Measurements from ENCODE around the gene EEFSEC. TPM values are rescaled to one million over a fixed set of nuclear protein-coding genes. Genes with fewer than 3 reads are reported as not detected.

EEFSEC gene
- total and polyA plus RNA-seq, 10 donors, result 8.5 to 19.2 (median 14.2) TPM

DNA sequence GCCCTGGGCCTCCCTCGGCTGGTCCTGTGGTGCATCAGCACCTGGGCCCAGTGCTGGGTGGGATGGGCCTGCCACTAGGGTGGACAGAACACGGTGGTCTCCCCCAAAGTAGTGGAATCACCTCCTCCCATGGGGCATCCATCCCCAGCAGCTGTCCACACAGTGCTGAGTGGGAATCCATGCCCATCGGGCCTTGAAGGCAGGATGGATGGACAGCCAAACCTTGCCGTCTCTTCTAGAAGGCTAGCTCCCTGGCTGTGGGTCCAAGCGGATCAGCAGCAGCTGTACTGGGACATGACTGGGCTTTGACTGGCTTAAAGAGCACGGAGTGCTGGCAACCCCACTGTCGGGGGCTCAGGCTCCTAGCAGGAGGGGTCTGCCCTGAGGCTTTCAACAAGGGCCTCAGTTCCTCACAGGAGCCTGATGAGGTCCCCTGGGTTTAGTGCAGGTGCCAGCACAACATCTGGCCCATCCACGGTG lies 189.5 kb downstream of the EEFSEC start:
- intact Hi-C loops (cut with DNase I; ENCODE audit: low total_unique reads), result no loop called here
- no peaks in the 10 kb centered on the region for H3K9me3 ChIP-seq
- H3K27me3 ChIP-seq (replicated peaks in 1 of 7), result no peaks in the 10 kb centered on the region
- H3K4me3 ChIP-seq, result no peak overlapping the region
- peaks cover 0 to 53% (median 15%) of the 10 kb centered on the region in 6 donors for H3K36me3 ChIP-seq
- no peak overlapping the region for H3K27ac ChIP-seq
- TF ChIP-seq POLR2AphosphoS5 (IDR thresholded peaks at IDR 0.05) (no peak), POLR2A (IDR thresholded peaks at IDR 0.05) (no peak)
- TF ChIP-seq, protein P1, sequence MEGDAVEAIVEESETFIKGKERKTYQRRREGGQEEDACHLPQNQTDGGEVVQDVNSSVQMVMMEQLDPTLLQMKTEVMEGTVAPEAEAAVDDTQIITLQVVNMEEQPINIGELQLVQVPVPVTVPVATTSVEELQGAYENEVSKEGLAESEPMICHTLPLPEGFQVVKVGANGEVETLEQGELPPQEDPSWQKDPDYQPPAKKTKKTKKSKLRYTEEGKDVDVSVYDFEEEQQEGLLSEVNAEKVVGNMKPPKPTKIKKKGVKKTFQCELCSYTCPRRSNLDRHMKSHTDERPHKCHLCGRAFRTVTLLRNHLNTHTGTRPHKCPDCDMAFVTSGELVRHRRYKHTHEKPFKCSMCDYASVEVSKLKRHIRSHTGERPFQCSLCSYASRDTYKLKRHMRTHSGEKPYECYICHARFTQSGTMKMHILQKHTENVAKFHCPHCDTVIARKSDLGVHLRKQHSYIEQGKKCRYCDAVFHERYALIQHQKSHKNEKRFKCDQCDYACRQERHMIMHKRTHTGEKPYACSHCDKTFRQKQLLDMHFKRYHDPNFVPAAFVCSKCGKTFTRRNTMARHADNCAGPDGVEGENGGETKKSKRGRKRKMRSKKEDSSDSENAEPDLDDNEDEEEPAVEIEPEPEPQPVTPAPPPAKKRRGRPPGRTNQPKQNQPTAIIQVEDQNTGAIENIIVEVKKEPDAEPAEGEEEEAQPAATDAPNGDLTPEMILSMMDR (IDR thresholded peaks at IDR 0.05 in 8 of 11, conservative IDR thresholded peaks at IDR 0.05 in 3 of 11), result no peak
- H3K4me1 ChIP-seq, result no peaks in the 10 kb centered on the region
- 93 to 95% (median 95%) methylated on average over 5 to 8 of the region's 8 CpGs for WGBS, 5 donors
- DNase-seq, result peak; percentile 57

DNA sequence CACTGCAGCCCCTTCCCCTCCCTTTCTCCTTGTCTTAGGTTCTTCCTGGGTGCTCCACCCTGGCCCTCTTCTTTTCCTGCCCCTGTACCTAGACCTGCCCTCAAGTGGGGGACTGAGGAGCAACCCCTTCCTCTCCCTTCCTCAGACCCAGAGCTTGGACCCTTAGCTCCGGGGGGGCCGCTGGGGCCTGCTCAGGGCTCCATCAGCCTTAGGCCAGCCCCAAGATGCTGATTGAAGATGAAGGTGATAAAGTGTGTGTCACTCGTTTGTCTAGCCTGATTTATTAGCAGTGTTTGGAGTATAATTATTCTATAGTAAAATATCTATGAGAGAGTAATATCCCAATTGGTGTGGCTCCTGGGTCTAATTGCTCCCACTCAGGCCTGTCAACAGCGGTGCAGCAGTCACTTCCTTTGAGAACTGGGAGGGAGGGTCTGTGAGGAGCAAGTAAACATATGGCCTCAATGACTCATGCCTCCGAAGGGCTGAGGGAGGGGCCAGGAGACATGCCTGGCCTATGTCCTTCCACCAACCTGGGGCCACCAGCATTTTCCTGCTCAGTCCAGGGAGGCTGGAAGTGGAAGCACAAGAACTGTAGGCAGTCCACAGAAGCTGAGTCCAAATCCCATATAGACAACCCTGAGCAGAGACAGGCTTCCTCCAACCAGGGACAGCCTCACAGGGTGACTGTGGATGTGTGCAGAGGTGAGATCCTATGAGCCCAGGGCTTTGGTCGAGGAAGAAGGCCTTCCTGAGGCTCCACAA lies 190.2 kb downstream of the EEFSEC start:
- Histone ChIP-seq H3K27me3 (replicated peaks in 1 of 7) (no peaks in the 10 kb centered on the region), H3K36me3 (peaks cover 0 to 45% (median 15%) of the 10 kb centered on the region in 6 donors), H3K4me3 (no peak overlapping the region), H3K4me1 (peaks cover 0 to 4% (median under 1%) of the 10 kb centered on the region in 6 donors), H3K9me3 (no peaks in the 10 kb centered on the region), H3K27ac (no peak overlapping the region)
- 76 to 82% (median 79%) methylated on average over 6 of the region's 6 CpGs for WGBS, 5 donors
- TF ChIP-seq POLR2A (IDR thresholded peaks at IDR 0.05) (no peak), POLR2AphosphoS5 (IDR thresholded peaks at IDR 0.05) (no peak)
- intact Hi-C loops (cut with DNase I; ENCODE audit: low total_unique reads), result no loop called here
- peak; percentile 29 for DNase-seq

DNA sequence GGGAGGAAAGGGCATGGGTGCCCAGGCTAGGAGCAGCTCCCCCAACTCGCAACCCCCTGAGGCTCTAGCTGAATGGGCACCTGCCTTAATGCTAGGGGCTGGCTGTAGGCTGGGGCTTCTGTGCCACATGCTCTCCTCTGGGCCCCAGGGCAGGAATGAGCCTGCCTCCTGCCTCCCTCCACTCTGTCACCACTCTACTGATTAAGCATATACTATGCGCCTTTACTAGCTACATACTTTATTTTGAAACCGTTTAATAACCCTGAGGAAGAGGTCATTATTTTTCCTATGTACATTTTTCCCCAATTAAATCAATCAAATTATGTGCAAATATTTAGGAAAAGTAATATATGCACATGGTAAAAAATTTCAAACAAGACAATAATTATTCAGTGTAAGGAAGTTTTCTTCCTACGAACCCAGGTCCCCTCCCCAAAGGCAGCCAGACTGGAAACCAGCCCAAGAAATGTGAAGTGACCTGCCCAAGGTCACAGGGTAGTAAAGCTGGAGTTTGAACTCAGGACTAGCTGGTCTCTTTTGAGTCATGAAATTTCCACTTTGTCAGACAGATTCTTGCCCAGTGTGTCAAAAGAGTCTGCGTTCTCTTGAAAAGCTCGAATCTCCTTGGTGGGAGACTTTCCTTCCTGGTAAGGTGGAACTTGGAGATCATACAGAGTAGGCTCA lies 190.9 kb downstream of the EEFSEC start:
- peaks cover 0 to 11% (median 8%) of the 10 kb centered on the region in 6 donors for H3K4me1 ChIP-seq
- WGBS, 5 donors, result 92 to 98% (median 96%) methylated on average over 5 to 6 of the region's 6 CpGs
- intact Hi-C loops (cut with DNase I; ENCODE audit: low total_unique reads), result no loop called here
- TF ChIP-seq POLR2AphosphoS5 (IDR thresholded peaks at IDR 0.05), result no peak
- TF ChIP-seq, protein P1 (IDR thresholded peaks at IDR 0.05 in 8 of 11, conservative IDR thresholded peaks at IDR 0.05 in 3 of 11), result no peak
- TF ChIP-seq POLR2A (IDR thresholded peaks at IDR 0.05), result no peak
- peaks cover 0 to 43% (median 15%) of the 10 kb centered on the region in 6 donors for H3K36me3 ChIP-seq
- no peak overlapping the region for H3K27ac ChIP-seq
- H3K4me3 ChIP-seq, result no peak overlapping the region
- peak; percentile 48 for DNase-seq
- no peaks in the 10 kb centered on the region for H3K27me3 ChIP-seq (replicated peaks in 1 of 7)
- H3K9me3 ChIP-seq, result no peaks in the 10 kb centered on the region

DNA sequence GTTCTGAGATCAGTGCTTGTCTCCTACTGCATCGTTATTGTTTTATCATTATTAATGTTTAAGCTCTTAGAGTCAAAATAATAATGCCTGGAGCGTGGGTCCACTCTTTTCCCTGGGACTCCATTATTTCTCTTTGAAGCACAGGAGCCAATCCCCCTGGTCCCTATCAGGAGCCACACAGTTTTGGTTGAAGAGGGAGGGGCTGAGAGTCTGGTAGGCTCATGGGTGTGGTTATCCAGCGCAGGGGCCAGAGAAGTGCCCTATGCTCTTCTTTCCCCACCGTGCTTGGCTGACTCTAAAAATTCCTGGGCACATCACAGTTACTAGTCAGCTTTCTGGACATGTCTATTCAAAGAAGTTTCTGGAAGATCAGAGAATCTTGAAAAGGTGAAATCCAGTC lies 191.9 kb downstream of the EEFSEC start:
- TF ChIP-seq POLR2AphosphoS5 (IDR thresholded peaks at IDR 0.05) (no peak), POLR2A (IDR thresholded peaks at IDR 0.05) (no peak)
- TF ChIP-seq, protein P1 (IDR thresholded peaks at IDR 0.05 in 8 of 11, conservative IDR thresholded peaks at IDR 0.05 in 3 of 11), result no peak
- Histone ChIP-seq H3K4me1 (peaks cover 0 to 13% (median 11%) of the 10 kb centered on the region in 6 donors), H3K27ac (no peak overlapping the region), H3K4me3 (no peak overlapping the region), H3K27me3 (replicated peaks in 1 of 7) (no peaks in the 10 kb centered on the region), H3K36me3 (peaks cover 0 to 43% (median 15%) of the 10 kb centered on the region in 6 donors), H3K9me3 (no peaks in the 10 kb centered on the region)
- intact Hi-C loops (cut with DNase I; ENCODE audit: low total_unique reads), result no loop called here
- peak; percentile 5 for DNase-seq
- 94 to 98% (median 96%) methylated on average over 4 of the region's 4 CpGs for WGBS, 5 donors
